GM18907 (cell line): ENCODE data around the gene GEMIN5.
A peak's percentile ranks its signal among the peaks of the same experiment; 100 is the strongest.
"Not testable (repeated sequence)": the region's sequence is repeated elsewhere in the genome, so short reads cannot be mapped to it uniquely, and the experiment has no call there.

ENCODE experiments used
- ATAC-seq: cut with Tn5 transposase; IDR thresholded peaks from one replicate; pipeline ENCODE4 v1.9.1; 2021; ENCODE audit warnings: mild to moderate bottlenecking, moderate library complexity; ENCODE audit not compliant: unreplicated experiment

The GEMIN5 gene

DNA sequence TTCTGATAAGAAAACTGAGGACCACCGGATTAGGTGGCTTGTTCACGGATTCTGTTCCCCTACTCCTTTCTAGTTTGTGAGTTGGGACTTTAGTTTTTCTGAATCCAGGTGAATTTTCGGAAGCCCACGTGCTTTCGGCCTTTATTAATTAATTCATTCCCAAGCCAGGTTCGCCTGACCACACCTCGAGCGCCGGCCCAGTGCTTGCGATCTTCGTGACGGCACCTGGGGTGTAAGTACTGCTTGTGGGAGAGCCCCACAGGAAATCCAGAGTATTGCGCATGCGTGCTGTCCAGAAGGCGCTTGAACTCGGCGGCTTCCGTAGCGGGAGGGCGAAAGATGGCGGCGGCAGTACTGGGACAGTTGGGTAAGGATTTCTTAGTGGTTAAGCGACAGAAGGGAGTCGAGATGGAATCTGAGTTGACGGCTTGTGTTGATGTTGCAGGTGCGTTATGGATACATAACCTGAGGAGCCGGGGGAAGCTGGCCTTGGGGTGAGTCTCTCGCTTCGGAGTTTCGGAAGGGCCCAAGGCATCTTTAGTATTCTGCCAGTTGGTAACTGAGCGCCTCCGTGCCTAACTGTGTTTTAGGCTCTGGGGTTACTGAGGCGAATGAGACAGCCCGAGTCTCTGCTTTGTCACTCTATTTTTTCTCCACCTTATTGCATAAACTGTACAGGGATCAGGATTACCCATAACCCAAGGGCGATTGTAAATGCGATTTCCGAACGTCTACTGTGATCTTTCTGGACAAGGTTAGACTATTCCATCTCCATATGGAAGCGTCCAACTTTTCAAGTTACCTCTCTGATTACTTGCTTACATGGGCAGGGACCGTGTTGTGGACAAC, 3.0 kb upstream of the GEMIN5 start, which contains the start of gene MRPL22:
Gene MRPL22, plus strand, starts transcription at position 302 of the 849 bp plus-strand sequence. Its CDS starts 38 bp downstream, at position 340.
- peak; percentile 60 for ATAC-seq

DNA sequence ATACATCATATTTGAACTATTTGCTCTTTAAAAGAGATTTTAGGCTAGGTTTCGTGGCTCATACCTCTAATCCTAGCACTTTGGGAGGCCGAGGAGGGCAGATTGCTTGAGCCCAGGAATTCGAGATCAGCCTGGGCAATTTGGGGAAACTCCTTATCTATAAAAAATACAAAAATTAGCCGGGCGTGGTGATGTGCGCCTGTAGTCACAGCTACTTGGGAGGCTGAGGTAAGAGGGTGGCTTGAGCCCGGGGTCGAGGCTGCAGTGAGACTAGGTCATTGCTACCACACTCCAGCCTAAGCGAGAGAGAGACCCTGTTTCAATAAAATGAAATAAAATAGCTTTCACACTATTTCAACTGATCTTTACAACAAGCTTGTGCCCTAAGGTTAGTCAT, 2.4 kb upstream of the GEMIN5 start:
- ATAC-seq, result no peak

DNA sequence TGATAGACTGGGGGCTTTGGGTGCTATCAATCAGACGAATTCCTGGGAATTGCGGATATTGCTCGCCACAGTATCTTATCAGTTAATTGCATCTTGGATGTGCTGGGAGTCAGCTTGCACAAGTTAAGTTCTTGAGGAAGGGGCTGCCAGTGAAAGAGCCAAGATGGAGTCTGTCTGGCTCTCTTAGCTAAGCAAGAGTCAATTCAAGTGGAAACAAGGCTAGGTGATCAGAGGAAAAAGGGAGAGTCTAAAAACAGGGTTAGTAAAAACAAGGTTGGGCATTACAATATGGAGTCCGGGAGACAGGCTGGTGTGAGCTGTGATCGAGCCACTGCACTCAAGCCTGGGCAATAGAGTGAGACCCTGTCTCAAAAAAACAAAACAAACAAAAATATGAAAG, 1.4 kb upstream of the GEMIN5 start:
- not testable (repeated sequence) for ATAC-seq

DNA sequence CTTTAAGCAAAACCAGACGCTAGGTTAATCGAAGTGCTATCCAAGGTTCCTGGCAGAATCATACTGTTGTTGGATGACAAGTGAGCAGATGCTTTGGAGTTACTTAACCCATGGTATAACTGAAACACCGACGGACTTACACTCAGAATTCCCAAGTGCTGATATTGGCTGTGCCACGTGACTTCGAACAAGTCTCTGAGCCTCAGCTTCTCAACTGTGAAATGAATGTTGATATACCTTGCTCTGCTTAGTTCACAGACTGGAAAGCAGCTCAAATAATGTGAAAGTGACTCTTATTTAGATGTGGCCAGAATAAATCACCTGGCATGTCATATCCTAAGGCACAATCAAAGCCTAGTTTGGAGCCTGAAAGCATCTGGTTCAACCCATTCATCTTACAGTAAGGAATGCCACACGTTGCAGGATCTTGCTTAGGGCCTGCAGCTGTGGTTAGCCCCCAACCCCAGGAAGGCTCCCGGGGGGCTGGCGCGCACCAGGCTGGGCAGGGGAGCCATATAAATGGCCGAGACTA, 759 bp downstream of the GEMIN5 start:
- ATAC-seq, result no peak

DNA sequence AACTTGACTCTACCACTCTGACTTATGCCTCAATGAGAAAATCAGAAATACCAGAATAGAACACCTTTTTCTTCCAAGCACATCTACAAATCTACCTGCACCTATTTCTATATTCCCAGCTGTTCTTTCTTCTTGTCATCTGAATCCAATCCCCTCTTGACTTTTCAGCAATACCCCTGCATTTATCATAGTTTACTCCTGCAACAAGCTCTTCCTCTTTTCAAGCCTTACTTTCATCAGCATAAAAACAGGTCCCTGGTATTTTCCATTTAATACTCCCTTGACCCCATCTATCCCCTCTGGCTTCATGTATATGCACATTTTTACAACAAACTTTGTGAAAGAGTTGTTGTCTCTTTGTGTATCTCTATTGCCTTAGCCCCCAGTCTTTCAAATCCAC, 3.1 kb downstream of the GEMIN5 start:
- ATAC-seq, result no peak

DNA sequence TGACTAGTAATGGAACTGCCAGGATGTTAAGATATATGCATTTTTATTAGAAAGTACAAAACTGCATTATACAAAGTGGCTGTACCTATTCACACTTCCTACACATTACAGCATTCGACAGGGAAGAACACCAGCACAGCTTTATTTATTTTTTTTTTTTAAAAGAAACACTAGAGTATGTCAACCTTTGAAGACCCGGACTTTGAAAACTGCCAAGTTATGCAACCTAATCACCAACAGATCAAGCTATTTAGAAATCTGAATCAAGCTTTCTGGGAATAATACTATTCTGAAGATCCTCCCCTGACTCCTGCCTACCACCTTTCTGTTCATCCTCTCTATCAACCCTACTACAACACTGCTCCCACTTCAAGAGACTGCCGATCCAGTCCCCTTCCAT, 4.5 kb downstream of the GEMIN5 start:
- no peak for ATAC-seq

DNA sequence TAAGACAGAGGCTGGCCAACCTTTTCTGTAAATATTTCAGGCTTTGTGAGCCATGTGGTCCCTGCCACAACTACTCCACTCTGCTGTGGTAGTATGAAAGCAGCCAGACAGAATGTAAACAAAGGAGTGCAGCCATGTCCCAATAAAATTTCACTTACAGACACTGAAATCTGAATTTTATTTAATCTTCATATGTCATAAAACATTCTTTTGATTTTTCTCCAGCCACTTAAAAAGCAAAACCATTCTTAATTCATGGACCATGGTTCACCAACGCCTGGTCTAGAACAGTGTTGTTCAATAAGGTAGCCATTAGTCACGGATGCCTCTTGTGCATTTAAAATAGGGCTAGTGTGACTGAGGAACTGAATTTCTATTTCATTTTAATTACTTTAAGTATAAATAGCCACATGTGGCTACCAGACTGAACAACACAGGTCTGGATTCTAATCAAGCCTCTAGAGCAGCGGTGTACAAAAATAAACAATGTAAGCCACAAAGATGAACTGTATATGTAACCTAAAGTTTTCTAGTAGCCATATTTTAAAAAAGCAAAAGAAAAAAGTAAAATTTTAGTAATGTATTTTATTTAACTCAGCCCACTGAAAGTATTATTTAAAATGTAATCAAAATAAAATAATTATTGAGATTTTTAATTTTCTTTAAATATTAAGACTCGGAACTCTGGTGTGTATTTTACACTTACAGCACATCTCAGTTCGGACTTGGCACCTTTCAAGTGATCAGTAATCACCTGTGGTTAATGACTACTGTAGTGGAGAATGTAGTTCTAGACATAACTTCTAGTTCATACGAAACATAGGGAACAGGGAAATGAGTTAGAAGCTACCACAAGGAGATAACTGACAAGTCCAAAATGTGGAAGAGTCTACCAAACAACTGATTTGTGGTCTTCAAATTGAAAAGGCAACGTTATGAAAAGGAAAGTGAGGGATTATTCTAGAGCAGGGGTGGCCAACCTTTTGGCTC, 14.3 kb downstream of the GEMIN5 start:
- no peak for ATAC-seq

DNA sequence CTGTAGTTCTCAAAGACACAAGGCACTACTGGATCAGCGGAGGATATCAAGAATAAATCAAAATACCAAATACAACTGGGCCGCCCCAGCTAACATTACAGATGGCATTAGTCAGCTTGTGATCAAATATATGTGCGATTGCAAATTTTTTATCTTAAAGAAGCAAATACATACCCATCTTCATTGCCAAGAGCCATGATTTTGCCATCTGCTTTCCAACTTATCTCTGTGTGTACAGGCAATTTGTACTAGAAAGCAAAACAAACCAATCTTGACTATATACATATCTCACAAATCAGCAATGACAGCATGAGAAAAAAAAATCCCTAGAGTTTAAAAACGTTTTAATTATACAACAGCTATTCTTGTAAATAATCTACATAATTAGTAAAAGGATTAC, 20.3 kb downstream of the GEMIN5 start:
- no peak for ATAC-seq

DNA sequence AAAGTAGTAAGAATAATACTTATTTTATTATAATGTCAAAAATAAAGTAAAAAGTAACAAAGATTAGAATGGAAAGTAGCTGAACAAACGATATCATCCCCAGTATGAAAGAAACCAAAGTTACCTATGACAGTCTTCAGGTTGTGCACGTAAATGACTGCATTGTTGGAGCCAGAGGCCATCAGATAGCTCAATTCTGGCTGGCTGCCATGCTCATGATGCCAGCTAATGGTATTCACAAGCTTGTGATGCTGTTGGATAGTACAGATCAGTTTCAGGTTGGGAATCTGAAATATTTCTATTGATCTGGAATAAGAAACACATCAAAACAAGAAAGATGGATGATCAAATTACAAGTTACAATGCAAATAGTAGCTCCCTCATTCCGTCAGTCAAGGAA, 21.1 kb downstream of the GEMIN5 start:
- ATAC-seq, result no peak

DNA sequence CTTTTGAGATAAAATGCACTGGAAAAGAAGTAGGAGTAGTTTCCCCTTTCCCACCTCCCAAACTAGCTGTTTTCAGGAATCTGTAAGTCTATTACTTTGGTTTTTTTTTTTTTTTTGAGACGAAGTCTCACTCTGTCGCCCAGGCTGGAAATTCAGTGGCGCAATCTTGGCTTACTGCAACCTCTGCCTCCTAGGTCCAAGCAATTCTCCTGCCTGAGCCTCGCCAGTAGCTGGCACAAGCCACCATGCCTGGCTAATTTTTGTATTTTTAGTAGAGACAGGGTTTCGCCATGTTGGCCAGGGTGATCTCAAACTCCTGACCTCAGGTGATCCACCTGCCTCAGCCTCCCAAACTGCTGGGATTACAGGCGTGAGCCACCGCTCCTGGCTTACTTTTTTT, 32.4 kb downstream of the GEMIN5 start:
- not testable (repeated sequence) for ATAC-seq

DNA sequence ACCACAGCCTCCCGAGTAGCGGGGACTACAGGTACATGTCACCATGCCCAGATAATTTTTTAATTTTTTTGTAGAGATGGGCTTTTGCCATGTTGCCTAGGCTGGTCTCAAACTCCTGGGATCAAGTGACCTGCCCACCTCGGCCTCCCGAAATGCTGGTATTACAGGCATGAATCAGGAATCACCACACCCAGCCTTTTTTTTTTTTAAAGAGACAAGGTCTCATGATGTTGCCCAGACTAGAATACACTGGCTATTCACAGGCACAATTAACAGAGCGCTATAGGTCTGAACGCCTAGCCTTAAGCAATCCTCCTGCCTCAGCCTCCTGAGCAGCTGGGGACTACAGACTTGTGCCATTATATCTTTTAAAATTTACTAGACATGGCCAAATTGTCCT, 36.1 kb downstream of the GEMIN5 start:
- ATAC-seq, result no peak

DNA sequence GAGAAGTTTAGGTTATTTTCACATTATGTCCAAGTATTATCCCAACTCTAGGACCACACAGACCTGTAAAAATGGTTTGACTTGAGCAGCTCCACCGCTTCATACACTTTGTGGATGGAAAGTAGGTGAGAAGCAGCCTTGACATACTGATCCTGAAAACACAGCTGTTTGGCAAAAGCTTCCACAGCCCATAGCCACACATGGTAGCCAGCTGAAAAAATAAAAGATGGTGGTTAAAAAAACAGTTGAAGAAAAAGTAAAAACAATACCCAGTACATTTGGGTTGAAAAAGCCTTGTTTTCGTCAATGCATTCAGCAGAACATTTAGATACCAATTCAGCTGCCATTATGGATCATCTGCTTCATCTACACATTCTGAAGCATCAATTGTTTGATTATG, 36.7 kb downstream of the GEMIN5 start:
- ATAC-seq, result no peak

DNA sequence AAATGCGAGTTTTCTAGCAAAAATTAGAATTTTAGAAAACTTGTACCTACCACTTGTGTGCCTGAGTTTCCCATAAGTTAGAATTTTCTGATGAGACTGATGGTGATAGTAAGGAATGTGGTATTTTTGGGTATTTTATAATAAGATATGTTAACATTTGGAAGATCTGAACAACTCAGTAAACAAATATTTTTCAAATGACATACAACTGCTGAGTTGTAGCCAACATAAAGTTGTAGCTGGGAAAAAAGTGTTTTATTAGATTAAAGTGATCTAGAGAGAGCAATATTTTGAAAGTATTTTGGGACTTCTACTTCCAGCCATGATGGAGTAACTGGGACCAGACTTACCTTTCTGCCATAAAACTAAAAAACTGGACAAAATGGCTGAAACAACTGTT, 37.9 kb downstream of the GEMIN5 start:
- ATAC-seq, result no peak

DNA sequence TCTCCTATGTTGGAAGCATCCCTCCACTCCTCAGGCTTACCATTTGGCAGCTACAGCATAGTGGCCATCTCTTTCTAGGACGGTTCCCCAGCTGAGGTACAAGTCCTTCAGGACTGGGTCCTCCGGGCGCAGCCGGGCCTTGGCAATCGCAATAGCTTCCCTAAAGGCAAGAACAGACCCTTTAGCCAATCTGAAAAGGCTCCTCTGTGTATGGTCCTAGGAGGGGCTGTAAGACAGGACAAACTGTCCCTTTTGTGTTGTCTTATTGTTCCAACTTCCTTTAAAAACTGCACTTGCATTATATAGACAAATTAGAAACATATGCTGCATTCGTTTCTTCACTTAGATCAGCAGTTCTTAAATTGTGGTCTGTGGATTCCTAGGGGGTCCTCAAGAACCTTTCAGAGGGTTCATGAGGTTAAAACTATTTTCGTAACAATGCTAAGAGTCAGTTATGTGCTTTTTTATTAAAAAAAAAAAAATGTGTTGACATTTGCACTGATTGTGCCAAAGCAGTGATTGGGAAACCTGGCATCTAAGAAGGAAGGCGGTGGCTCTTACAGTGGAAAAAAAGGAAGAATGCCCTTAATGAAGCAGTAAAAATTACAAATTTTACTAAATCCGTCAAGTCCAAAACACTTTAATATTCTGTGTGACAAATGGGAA, 38.7 kb downstream of the GEMIN5 start:
- no peak for ATAC-seq

DNA sequence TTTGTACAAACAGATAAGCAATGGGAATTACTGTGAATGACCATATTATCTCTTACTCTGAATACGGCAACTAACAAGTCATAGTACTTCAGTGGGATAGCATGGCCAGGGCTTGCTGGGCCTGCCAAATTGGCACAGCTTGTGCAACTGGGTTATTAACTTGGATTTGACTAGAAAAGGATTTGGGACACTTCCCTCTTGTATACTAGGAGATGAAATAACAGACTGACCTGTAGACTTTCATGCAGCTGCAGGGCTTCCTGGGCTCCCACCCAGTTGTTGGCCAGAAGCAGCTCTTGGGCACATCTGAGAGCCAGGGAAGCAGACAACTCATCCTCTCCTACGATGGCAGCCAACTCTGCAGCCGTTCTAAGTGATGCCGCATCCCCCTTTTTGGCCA, 39.8 kb downstream of the GEMIN5 start:
- ATAC-seq, result no peak

DNA sequence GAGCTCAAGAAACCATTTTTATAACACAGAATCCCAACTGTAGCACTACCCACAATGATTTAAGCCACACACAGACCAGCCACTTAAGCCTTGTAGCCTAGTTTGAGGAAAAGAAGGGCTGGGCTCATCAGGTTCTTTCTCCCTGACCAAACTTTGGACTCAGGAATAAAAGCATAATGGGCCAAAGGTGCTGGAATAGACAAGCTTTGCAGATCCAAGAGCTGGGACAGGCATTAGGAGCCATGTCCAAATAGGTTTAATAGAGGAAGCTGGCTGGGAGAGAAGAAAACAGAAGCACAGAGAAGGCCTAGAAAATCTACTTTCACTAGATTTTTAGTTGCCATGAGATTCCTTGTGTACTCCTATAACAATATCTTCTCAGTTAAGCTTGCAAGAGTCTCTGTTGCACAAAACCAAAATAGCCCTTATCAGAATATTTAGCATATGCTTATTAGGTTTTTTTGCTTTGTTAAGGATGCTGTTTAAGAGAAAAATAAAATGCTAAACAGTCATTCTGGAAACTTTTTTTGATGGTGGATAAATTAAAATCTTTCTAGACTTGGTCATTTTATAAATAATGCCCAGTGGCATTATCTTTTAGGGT, 41.3 kb downstream of the GEMIN5 start:
- ATAC-seq, result no peak

DNA sequence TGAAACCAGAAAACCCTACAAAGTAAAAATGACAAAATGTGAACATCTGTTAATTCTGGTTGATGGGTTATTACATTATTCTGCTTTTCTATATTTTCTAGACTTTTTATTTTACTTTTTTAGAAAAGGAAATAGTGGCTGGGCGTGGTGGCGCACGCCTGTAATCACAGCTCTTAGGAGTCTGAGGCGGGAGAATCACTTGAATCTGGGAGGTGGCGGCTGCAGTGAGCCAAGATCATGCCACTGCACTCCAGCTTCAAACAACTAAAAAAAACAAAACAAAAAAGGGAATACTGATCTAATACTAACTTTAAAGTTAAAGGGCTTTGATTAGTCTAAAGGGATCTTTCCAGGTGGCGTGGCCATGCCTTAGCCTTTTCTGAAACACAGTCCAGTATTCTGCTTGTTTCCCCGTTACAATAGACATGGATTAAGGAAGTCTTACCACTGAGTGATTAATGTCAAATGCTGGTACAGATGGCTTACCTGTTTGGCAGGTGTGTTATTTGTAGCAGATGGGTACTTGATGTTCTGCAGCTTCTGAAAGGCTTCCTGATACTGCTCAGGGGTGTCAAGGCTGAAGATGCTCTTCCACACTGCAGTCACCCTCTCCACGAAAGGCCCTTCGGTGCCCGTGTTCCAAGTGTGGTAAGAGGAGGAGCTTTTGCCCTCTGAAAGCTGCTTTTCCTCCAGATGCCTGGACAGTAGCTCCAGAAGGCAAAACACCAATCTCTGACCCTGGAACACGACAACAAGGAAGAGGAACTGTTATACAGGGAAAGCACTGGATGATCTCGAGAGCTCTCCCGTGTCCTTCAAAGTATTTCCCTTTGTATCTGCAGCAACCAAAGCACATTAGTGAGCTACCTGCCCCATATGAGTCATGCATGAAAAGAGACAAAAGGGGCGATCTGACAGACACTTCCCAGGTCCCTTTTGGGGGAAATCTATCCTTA, 42.1 kb downstream of the GEMIN5 start:
- ATAC-seq, result no peak

DNA sequence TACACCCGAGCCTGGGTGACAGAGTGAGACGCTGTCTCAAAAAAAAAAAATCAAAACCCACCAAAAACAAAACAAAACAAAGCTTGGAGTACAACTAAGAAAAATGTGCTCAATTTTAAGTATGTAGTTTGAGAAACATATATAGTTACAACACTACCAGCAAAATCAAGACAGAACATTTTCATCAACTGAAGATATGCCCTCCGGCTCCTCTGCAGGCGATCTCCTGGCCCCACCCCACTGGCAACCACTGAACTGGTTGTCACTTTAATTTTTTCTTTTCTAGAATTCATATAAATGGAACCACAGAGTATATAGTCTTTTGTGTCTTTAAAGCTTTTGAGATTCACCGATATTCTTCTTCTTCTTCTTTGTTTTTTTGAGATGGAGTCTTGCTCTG, 44.6 kb downstream of the GEMIN5 start:
- ATAC-seq, result no peak

DNA sequence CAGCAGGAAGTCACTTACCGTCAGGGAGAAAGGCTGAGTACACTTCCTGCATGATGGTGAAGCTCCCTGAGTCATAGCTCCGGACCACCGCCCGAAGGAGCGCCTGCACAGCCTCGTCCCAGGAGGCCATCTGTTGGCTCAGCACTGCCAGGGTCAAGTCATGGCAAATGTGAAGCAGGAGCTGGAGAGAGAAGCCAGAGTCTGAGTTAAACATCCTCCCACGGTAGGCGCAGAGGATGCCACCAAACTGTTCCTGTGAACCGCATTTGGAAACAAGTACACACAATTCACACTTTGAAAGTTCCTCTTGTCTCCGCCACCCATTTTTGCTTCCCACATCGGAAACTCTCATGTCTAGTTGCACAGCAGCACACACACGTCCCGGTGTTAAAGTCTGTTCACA, 45.6 kb downstream of the GEMIN5 start:
- no peak for ATAC-seq
